ENCODE measurements around the gene AK3. TPM values are rescaled to one million over a fixed set of nuclear protein-coding genes. Genes with fewer than 3 reads are reported as not detected.

AK3 gene
- total RNA-seq, 2 donors from 2014 or later: 48.4 to 50.8 TPM

- no peak for DNase-seq (ENCODE audit: low spot score)
- intact Hi-C loops (cut with DNase I): no loop called here
Measured at GRCh38 chr9:4717815-4718214, 23.2 kb downstream of the AK3 start.

- no peak for DNase-seq (ENCODE audit: low spot score)
- intact Hi-C loops (cut with DNase I): no loop called here
Measured at GRCh38 chr9:4716163-4716562, 24.8 kb downstream of the AK3 start.

- no peak for DNase-seq (ENCODE audit: low spot score)
- intact Hi-C loops (cut with DNase I): no loop called here
Measured at GRCh38 chr9:4714266-4715016, 26.6 kb downstream of the AK3 start.

- intact Hi-C loops (cut with DNase I): no loop called here
- no peak for DNase-seq (ENCODE audit: low spot score)
Measured at GRCh38 chr9:4713849-4714248, 27.2 kb downstream of the AK3 start.

- no peak for DNase-seq (ENCODE audit: low spot score)
- intact Hi-C loops (cut with DNase I): loop anchor here in 1 of 2 donors (5.0 kb wide), 1 partner anchor 597 kb away; no protein-coding TSS in a partner anchor
Measured at GRCh38 chr9:4709380-4709779, 31.6 kb downstream of the AK3 start.

- no peak for DNase-seq (ENCODE audit: low spot score)
- intact Hi-C loops (cut with DNase I): loop anchor here in 1 of 2 donors (5.0 kb wide), 1 partner anchor 595 kb away; no protein-coding TSS in a partner anchor
Measured at GRCh38 chr9:4706971-4707622, 33.9 kb downstream of the AK3 start.

GRCh38 chr9:4706021-4706420, 35.0 kb downstream of the AK3 start:
- DNase-seq (ENCODE audit: low spot score): no peak
- intact Hi-C loops (cut with DNase I): loop anchor here in 1 of 2 donors (5.0 kb wide), 1 partner anchor 594 kb away; no protein-coding TSS in a partner anchor

GRCh38 chr9:4704129-4704528, 36.9 kb downstream of the AK3 start:
- DNase-seq (ENCODE audit: low spot score): no peak
- intact Hi-C loops (cut with DNase I): no loop called here

- intact Hi-C loops (cut with DNase I): no loop called here
- DNase-seq (ENCODE audit: low spot score): no peak
Measured at GRCh38 chr9:4701526-4701925, 39.5 kb downstream of the AK3 start.

- no peak for DNase-seq (ENCODE audit: low spot score)
- intact Hi-C loops (cut with DNase I): no loop called here
Measured at GRCh38 chr9:4700932-4701331, 40.1 kb downstream of the AK3 start.

- intact Hi-C loops (cut with DNase I): no loop called here
- DNase-seq (ENCODE audit: low spot score): no peak
Measured at GRCh38 chr9:4700091-4700490, 40.9 kb downstream of the AK3 start.

- intact Hi-C loops (cut with DNase I): no loop called here
- no peak for DNase-seq (ENCODE audit: low spot score)
Measured at GRCh38 chr9:4691795-4692194, 49.2 kb downstream of the AK3 start.

GRCh38 chr9:4690144-4690543, 50.9 kb downstream of the AK3 start:
- DNase-seq (ENCODE audit: low spot score): no peak
- intact Hi-C loops (cut with DNase I): no loop called here

- intact Hi-C loops (cut with DNase I): no loop called here
Measured at GRCh38 chr9:4689687-4690104, 51.3 kb downstream of the AK3 start.

GRCh38 chr9:4689021-4689420, 52.0 kb downstream of the AK3 start:
- DNase-seq (ENCODE audit: low spot score): no peak
- intact Hi-C loops (cut with DNase I): no loop called here

More at GRCh38 chr9:4689687-4690104, 51.3 kb downstream of the AK3 start:
- DNase-seq (ENCODE audit: low spot score): no peak

GRCh38 chr9:4686584-4686983, 54.4 kb downstream of the AK3 start:
- DNase-seq (ENCODE audit: low spot score): no peak
- intact Hi-C loops (cut with DNase I): no loop called here

- intact Hi-C loops (cut with DNase I): no loop called here
- DNase-seq (ENCODE audit: low spot score): no peak
Measured at GRCh38 chr9:4686112-4686511, 54.9 kb downstream of the AK3 start.

- DNase-seq (ENCODE audit: low spot score): no peak
- intact Hi-C loops (cut with DNase I): no loop called here
Measured at GRCh38 chr9:4684820-4685219, 56.2 kb downstream of the AK3 start.

GRCh38 chr9:4680750-4681149, 60.3 kb downstream of the AK3 start:
- no peak for DNase-seq (ENCODE audit: low spot score)
- intact Hi-C loops (cut with DNase I): no loop called here

GRCh38 chr9:4680173-4680525, 60.9 kb downstream of the AK3 start:
- DNase-seq (ENCODE audit: low spot score): no peak
- intact Hi-C loops (cut with DNase I): no loop called here

All from posterior vena cava (tissue), 2 donors.